DMS153 (cell line): Measurements from ENCODE around the gene CCDC7.
"Not testable (repeated sequence)": the region's sequence is repeated elsewhere in the genome, so short reads cannot be mapped to it uniquely, and the experiment has no call there.

Experiments
- DNase-seq: peaks from one replicate; lab custom pipeline; 2025; lab: John Stamatoyannopoulos, UW

The CCDC7 gene

GRCh38 chr10:32562695-32563094, 116.8 kb downstream of the CCDC7 start:
- DNase-seq = not testable (repeated sequence)

DNA sequence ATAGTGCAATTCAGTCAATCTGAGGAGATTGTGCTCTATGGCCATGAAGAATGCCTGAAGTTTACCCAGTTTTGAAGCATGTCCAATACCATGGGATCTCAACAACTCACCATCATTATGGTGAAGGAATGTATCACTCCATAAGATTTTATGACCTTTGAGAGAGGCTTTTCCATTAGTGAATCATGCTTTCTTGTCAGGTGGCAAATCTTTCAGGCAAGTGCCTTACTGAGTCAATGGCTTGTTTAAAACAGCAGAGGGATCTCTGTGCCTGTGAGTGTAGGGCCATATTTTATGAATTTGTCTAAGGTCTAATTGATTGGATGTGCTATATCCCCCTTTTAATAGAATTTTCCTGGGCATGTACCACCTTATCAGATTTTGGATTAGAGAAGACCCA, 131.5 kb downstream of the CCDC7 start:
- no peak for DNase-seq

DNA sequence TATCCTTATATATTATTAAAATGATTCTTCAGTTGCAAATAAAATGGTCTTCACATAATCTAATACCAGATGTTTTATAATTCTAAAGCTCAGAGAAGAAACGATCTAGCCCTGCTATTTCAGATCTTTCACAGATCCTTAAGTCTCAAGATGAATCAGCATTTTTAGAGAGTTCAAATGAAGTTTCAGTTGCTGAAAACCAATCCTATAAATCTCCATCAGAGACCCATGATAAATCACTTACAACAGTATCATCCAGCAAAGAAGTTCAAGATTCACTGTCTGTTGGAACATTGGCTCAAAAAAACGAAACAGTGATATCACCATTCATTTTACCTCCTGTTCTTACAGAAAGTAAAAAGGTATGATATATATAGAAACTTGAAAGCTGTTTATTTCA, 137.0 kb downstream of the CCDC7 start:
- DNase-seq = no peak

DNA sequence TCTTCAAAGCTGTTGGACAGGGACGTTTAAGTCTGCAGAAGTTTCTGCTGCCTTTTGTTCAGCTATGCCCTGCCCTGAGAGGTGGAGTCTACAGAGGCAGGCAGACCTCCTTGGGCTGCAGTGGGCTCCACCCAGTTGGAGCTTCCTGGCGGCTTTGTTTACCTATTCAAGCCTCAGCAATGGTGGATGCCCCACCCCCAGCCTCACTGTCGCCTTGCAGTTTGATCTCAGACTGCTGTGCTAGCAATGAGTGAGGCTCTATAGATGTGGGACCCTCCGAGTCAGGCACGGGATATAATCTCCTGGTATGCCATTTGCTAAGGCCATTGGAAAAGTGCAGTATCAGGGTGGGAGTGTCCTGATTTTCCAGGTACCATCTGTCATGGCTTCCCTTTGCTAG, 152.1 kb downstream of the CCDC7 start:
- not testable (repeated sequence) for DNase-seq

DNA sequence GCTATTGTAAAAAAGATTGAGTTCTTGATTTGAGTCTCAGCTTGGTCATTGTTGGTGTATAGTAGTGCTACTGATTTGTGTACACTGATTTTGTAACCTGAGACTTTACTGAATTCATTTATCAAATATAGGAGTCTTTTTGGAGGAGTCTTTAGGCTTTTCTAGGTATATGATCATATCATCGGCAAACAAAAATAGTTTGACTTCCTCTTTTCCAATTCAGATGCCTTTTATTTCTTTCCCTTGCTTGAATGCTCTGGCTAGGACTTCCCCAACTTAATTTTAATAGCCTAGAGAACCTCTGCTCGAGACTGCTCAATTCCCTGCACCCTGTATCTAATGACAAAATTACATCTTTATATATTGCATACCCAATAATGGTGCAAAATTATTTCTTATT, 154.4 kb downstream of the CCDC7 start:
- no peak for DNase-seq

- DNase-seq = not testable (repeated sequence)
Measured at GRCh38 chr10:32601562-32601961, 155.6 kb downstream of the CCDC7 start.

GRCh38 chr10:32605787-32606186, 159.8 kb downstream of the CCDC7 start:
- DNase-seq = no peak

DNA sequence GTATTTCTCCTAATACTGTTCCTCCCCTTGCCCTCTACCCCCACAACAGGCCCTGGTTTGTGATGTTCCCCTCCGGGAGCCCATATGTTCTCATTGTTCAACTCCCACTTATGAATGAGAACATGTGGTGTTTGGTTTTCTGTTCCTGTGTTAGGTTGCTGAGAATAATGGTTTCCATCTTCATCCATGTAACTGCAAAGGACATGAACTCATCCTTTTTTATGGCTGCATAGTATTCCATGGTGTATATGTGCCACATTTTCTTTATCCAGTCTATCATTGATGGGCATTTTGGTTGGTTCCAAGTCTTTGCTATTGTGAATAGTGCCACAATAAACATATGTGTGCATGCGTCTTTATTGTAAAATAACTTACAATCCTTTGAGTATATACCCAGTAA, 164.6 kb downstream of the CCDC7 start:
- DNase-seq = not testable (repeated sequence)

GRCh38 chr10:32616438-32616837, 170.5 kb downstream of the CCDC7 start:
- DNase-seq = no peak

- no peak for DNase-seq
Measured at GRCh38 chr10:32618482-32618881, 172.5 kb downstream of the CCDC7 start.

GRCh38 chr10:32621969-32622368, 176.0 kb downstream of the CCDC7 start:
- no peak for DNase-seq

DNA sequence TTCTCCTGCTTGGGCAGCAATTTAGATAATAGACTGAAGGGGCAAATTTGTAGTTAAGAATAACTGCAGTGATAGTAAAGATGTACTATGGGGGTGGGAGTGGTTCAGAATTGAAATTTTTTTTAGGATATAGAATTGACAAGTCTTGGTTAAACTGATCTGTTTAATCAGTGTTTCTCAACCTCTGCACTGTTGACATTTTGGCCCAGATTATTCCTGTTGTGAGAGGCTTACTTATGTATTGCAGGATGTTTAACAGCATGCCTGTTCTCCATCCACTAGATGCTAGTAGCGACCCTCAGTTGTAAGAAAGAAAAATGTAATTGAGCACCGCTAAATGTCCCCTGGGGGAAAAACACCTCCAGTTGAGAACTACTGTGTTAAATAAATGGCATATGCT, 176.5 kb downstream of the CCDC7 start:
- DNase-seq = no peak

DNA sequence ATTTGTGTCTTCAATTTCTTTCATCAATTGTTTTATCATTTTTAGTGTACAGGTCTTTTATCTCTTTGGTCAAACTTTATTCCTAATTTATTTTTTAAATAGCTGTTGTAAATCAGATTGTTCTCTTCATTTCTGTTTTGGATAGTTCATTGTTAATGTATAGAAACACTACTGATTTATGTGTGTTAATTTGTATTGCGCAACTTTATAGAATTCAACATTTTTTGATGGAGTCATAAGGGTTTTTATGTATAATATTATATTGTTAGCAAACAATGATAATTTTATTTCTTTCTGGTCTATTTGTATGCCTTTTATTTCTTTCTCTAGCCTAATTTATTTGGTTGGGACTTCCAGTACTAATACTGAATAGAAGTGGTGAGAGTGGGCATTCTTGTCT, 181.2 kb downstream of the CCDC7 start:
- no peak for DNase-seq

DNA sequence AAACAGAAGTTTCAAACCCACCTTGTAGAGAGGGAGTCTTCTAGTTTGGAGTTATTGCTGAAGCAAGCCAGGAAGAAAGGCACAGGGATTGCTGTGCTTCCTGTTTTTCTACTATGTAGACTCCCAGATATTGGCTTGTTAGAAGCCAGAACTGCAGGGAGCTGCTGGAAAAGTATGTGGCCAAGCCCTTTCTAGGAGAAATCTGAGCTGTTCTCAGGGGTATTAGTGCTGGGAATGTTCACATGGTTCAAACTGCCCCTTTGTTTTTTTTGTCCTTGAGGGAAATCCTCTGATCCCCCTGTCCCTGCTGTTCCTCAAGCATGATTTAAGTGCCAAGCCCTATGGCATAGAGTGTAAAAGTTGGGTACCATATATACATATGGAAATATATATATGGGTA, 184.0 kb downstream of the CCDC7 start:
- no peak for DNase-seq

GRCh38 chr10:32646535-32646934, 200.6 kb downstream of the CCDC7 start:
- DNase-seq = no peak

GRCh38 chr10:32650246-32650655, 204.3 kb downstream of the CCDC7 start:
- DNase-seq = no peak

- DNase-seq = not testable (repeated sequence)
Measured at GRCh38 chr10:32657430-32657829, 211.5 kb downstream of the CCDC7 start.

- DNase-seq = no peak
Measured at GRCh38 chr10:32661346-32661745, 215.4 kb downstream of the CCDC7 start.

DNA sequence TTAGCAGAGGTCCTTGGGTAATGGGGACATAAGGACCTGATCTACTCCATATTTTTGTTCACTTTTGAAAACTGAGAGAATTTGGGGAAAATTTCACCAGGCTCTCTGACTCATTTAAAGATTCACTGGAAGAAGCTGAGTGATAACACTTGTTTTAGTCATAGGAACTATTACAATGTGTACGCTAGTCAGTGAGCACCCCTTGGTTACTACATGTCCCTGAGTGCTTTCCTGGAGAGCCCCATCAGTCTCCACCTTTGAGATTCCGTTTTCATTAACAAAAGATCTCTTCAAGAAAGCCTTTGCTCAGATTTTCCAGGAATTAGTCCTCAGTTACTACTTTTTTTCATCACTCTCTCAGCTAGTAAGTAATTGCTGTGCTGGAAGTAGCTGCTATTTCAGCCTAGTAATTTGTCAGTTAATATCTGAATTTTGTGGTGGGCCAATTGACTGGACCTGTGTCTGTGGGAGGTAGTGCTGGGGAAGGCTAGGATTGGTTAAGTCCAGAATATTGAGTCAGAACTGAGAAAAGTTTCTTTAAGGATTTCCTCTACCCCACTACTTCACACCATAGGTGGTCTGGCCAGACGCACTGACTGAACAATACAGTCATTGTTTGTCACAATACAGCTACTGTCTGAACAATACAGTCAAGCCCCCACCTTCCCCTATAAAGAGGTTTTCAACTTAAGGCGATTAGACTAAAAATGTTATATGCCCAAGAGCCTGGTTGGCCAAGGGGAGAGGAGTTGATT, 235.0 kb downstream of the CCDC7 start:
- no peak for DNase-seq

DNA sequence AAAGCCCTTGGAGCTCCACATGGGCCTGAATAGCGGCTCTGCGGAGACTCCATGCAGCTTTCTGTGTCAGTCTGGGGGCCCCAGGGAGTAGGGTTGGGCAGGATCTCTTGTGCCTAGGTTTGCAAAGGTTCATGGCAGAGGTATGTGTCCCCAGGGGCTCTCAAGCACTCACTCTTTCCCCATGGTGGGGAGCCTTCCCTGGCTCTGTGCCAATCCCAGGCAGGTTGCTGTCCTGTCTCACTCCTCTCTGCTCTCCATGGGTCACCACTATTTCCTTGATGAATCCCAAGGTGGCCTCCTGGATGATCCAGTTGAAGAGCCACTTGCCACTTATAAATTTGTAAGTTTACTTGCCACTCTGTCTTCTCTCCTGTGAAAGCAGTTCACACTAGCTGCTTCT, 238.4 kb downstream of the CCDC7 start:
- no peak for DNase-seq

DNA sequence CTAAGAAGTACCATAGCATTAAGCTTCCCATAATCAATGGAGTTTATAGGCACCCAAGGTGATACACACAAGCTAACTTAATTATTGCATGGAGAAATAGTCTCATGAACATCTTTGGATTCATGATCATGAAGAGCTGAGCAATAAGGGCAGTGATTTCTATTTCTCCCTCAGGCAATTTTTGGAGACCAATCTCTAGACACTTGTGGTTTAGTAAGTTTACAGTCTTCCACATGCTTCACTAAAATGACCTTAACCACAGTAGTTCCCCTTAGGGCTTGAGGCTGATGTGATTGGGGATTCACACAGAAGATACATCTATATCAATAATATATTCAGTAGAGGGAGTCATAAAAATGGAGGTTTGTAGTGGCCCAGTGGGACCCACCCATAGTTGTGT, 241.2 kb downstream of the CCDC7 start:
- DNase-seq = no peak

GRCh38 chr10:32687546-32687945, 241.6 kb downstream of the CCDC7 start:
- no peak for DNase-seq

DNA sequence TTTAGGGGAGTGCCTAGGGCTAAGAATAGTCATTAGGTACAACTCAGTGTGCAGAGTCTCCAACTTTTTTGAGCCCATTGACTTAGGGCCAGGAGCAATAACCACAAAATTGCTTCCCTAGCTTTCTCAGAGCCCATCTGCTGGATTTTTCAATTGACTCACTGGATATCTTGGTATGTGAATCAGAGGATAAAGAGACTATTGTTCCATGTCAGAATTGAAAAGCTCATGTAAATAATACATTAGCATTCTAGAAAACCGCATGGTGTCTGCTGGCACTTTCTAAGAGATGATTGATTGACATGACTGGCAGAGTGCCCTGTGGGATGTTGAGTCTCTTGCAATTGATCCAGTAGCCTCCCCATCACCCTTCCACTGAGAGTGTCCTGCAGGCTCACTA, 246.2 kb downstream of the CCDC7 start:
- DNase-seq = no peak

DNA sequence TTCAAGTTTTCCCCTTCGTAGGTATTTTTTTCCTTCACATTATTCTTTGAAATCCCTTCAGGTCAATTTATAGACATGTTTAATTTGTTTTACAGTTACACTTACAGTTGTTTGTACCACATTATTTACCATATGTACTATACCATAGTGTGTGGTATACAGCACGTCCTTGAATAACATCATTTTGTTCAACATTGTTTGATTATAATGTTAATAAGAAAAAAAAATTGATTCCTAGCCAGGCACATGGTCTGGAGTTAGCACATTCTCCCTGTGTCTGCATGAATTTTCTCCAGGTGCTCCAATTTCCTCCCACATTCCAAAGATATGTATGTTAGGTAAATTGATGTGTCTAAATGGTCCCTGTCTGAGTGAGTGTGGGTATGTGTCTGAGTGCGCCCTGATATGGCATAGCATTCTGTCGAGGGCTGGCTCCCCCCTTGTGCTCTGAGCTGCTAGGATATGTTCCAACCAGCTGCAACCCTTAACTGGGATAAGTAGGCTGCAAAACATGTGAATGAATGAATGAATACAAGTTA, 247.6 kb downstream of the CCDC7 start:
- no peak for DNase-seq
